HL-60 (cell line): ENCODE results near the gene ZNF462.

Experiments
- GABPA ChIP-seq: IDR thresholded peaks from 2 replicates; pipeline ENCODE4 v1.6.1; 2012; ENCODE audit warnings: low read depth
- POLR2AphosphoS5 ChIP-seq: IDR thresholded peaks from 2 replicates; pipeline ENCODE4 v1.6.1; 2012; ENCODE audit warnings: low read depth
- TF ChIP-seq, protein P1 (sequence below): IDR thresholded peaks from one replicate; pipeline ENCODE4 v1.5.1; 2011; ENCODE audit warnings: low read length, control low read depth, inconsistent platforms; ENCODE audit not compliant: insufficient read depth
- TF ChIP-seq, protein P2 (sequence below): IDR thresholded peaks from 2 replicates; pipeline ENCODE4 v1.6.1; 2012; ENCODE audit warnings: low read depth; ENCODE audit not compliant: insufficient replicate concordance

DNA sequence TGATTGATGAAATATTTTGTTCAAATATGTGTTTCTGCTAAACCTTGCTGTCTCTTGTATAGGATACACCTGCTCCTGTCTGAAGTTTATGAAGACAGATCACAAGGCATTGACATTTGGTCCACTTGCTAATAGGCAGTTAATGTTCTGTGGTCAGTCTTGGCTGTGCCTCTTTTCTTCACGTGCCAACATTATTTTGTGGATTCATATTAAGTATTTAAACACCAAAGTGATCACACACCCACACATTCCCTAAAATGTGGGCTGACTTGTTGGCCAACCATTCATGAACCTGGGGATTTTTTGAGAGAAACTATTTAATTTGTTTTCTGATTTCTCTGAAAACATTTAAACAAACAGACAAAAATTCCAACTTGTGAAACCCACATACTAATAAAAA lies 33.7 kb downstream of the ZNF462 start:
- TF ChIP-seq, protein P1, sequence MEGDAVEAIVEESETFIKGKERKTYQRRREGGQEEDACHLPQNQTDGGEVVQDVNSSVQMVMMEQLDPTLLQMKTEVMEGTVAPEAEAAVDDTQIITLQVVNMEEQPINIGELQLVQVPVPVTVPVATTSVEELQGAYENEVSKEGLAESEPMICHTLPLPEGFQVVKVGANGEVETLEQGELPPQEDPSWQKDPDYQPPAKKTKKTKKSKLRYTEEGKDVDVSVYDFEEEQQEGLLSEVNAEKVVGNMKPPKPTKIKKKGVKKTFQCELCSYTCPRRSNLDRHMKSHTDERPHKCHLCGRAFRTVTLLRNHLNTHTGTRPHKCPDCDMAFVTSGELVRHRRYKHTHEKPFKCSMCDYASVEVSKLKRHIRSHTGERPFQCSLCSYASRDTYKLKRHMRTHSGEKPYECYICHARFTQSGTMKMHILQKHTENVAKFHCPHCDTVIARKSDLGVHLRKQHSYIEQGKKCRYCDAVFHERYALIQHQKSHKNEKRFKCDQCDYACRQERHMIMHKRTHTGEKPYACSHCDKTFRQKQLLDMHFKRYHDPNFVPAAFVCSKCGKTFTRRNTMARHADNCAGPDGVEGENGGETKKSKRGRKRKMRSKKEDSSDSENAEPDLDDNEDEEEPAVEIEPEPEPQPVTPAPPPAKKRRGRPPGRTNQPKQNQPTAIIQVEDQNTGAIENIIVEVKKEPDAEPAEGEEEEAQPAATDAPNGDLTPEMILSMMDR: no peak
- TF ChIP-seq, protein P2, sequence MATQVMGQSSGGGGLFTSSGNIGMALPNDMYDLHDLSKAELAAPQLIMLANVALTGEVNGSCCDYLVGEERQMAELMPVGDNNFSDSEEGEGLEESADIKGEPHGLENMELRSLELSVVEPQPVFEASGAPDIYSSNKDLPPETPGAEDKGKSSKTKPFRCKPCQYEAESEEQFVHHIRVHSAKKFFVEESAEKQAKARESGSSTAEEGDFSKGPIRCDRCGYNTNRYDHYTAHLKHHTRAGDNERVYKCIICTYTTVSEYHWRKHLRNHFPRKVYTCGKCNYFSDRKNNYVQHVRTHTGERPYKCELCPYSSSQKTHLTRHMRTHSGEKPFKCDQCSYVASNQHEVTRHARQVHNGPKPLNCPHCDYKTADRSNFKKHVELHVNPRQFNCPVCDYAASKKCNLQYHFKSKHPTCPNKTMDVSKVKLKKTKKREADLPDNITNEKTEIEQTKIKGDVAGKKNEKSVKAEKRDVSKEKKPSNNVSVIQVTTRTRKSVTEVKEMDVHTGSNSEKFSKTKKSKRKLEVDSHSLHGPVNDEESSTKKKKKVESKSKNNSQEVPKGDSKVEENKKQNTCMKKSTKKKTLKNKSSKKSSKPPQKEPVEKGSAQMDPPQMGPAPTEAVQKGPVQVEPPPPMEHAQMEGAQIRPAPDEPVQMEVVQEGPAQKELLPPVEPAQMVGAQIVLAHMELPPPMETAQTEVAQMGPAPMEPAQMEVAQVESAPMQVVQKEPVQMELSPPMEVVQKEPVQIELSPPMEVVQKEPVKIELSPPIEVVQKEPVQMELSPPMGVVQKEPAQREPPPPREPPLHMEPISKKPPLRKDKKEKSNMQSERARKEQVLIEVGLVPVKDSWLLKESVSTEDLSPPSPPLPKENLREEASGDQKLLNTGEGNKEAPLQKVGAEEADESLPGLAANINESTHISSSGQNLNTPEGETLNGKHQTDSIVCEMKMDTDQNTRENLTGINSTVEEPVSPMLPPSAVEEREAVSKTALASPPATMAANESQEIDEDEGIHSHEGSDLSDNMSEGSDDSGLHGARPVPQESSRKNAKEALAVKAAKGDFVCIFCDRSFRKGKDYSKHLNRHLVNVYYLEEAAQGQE: no peak
- TF ChIP-seq POLR2AphosphoS5 (no peak), GABPA (no peak)
